GM12875 (cell line): ENCODE data around the gene TSPAN31.

Experiments
- H3K4me3 ChIP-seq: one replicate; pipeline ENCODE4 v1.5.1; 2011; ENCODE audit warnings: low read depth, low read length, control low read depth
- CTCF ChIP-seq: IDR thresholded peaks from 2 replicates; pipeline ENCODE4 v1.5.1; 2011; ENCODE audit warnings: low read depth, mild to moderate bottlenecking, control low read depth, inconsistent platforms, low read length, moderate library complexity, borderline replicate concordance; ENCODE audit not compliant: insufficient read depth

Gene TSPAN31

GRCh38 chr12:57743769-57744168, 1.1 kb upstream of the TSPAN31 start:
- H3K4me3 ChIP-seq, result no peak overlapping the region
- no peak for TF ChIP-seq CTCF

- peak overlapping the region; percentile 61 for H3K4me3 ChIP-seq
- TF ChIP-seq CTCF, result no peak
These were observed 554 bp upstream of the TSPAN31 start for GRCh38 chr12:57744194-57744776.

GRCh38 chr12:57745485-57745881, 644 bp downstream of the TSPAN31 start:
- no peak for TF ChIP-seq CTCF
- H3K4me3 ChIP-seq, result peak overlapping the region; percentile 61

- H3K4me3 ChIP-seq, result no peak overlapping the region
- TF ChIP-seq CTCF, result no peak
These were observed 1.2 kb downstream of the TSPAN31 start for GRCh38 chr12:57746025-57746424.

- no peak overlapping the region for H3K4me3 ChIP-seq
- TF ChIP-seq CTCF, result no peak
These were observed 4.2 kb downstream of the TSPAN31 start for GRCh38 chr12:57749061-57749460.

GRCh38 chr12:57750561-57751431, 6.0 kb downstream of the TSPAN31 start:
- H3K4me3 ChIP-seq, result peak overlapping the region; percentile 83
- TF ChIP-seq CTCF, result no peak

GRCh38 chr12:57751432-57751787, 6.6 kb downstream of the TSPAN31 start:
- no peak for TF ChIP-seq CTCF
- peak overlapping the region; percentile 83 for H3K4me3 ChIP-seq
